ENCODE results near the gene SSR3. TPM values are rescaled to one million over a fixed set of nuclear protein-coding genes. Genes with fewer than 3 reads are reported as not detected.
"Not testable (repeated sequence)": the region's sequence is repeated elsewhere in the genome, so short reads cannot be mapped to it uniquely, and the experiment has no call there.

SSR3 gene
- total RNA-seq, 2 experiments from 2014 or later = 133 to 147 TPM

DNA sequence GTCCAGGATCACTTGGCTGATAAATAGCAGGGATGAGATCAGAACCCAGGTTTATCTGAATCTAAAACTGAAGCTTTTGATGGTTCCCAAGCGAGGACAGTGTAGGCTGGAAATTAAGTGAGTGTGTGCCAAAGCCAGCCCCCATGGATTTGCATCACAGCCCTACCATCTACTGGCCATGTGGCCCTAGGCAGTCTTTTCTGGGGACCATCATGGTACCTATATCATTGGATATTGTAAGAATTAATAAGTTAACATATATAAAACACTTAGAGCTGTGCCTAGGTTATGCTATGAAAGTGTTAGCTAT, 32.8 kb upstream of the SSR3 start:
- Mint-ChIP-seq H3K36me3 (ENCODE audit: low read depth) (peaks cover 2% of the 10 kb centered on the region), H3K27me3 (ENCODE audit: low read depth) (peaks cover 13% of the 10 kb centered on the region), H3K9me3 (ENCODE audit: insufficient read depth) (no peaks in the 10 kb centered on the region), H3K27ac (no peak overlapping the region), H3K4me3 (no peak overlapping the region), H3K4me1 (ENCODE audit: low read depth) (peaks cover 6% of the 10 kb centered on the region)
- ATAC-seq (no peak), DNase-seq (no peak)
- ChIA-PET POLR2A (no interaction called here), CTCF (no interaction called here)

DNA sequence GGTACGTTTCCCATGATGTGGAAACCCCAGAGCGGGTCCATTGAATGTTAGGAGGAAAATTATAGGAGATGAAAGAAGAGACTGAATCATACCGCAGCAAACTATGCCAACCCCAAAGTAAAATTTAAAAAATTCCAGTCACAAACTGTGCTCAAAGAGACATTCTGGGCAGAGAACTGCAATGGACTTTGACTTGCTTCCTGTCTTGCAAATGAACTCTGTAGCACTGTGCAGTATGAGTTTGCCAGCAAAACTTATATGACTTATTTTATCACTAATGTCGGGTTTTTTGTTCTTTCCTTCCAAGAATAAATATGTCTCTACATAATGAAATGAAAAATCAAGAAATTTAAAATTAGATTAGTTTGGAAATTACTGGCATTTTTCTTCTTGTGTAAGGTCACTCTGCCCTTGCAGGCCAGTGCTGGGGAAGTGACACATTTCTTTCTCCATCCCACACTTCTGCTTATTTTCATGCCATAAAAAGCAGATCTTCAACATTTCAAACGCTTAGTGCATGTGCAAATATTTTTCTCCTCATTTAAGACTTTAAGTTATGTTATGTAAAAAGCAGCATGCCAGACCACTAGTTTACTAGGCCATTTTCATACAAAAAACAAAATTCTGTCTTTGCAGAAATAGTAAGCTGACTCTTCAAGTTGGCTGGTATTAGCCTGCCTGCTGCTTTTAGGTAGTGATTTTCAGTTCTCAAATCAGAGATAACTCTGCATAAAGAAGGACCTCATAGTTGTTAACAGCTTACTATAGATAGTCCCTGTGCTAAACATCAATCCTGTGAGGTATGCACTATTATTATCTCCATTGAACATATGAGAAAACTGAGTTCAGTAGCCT, 32.2 kb upstream of the SSR3 start:
- CTCF ChIA-PET = no interaction called here
- Mint-ChIP-seq H3K27ac (no peak overlapping the region), H3K36me3 (ENCODE audit: low read depth) (peaks cover 2% of the 10 kb centered on the region), H3K9me3 (ENCODE audit: insufficient read depth) (no peaks in the 10 kb centered on the region), H3K4me3 (no peak overlapping the region), H3K27me3 (ENCODE audit: low read depth) (peaks cover 13% of the 10 kb centered on the region), H3K4me1 (ENCODE audit: low read depth) (peaks cover 9% of the 10 kb centered on the region)
- DNase-seq = no peak
- ATAC-seq = no peak
- POLR2A ChIA-PET = no interaction called here

DNA sequence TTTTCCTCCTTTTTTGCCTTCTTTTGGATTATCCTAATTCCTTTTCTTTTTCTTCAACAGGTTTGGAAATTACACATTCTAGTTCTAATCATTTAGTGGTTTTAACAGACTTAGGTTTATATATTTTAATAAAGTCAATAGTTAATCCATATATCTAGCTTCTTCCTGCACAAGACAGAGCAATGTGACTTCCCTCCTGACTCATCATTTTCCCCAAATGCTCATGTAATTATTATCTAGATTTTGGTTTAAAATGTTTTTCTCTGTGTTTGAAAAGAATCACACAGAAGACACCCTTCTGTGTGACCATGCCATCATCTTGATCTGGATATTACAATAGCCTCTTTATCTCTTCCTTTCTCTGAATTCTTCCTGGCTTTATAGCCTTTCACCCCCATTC, 28.6 kb upstream of the SSR3 start:
- H3K36me3 Mint-ChIP-seq (ENCODE audit: low read depth) = no peaks in the 10 kb centered on the region
- H3K4me1 Mint-ChIP-seq (ENCODE audit: low read depth) = peaks cover 9% of the 10 kb centered on the region

DNA sequence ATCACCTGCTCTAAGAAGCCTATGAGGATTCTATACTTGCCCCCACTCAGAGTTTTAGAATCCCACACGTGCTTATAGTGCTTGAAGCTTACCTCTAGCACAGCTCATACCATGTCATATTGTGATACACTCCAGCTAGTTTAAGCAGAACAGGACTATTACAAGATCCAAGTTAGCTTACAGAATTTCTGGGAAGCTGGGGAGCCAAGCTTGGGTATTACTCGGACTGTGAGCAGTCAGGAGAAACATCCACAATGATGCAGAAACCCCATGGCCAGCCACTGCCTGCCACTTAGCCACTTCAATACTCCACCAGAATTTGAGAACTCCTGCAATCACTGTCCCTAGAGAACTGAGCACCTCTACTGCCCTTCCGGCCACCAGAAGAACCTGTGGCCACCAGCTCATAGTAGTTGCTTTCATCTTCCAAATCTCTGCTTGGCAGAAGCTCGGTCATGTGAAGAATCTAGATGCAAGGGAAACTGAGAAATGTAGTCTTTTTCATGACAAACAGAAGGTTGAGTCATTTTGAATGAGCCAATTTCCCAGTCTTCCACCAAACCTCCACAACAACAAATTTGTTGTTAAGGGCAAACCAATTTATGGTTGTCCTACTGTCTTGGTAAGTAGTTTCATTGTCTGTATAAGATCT, 27.7 kb upstream of the SSR3 start:
- Mint-ChIP-seq H3K27me3 (ENCODE audit: low read depth) (peaks cover 5% of the 10 kb centered on the region), H3K9me3 (ENCODE audit: insufficient read depth) (no peaks in the 10 kb centered on the region), H3K27ac (no peak overlapping the region), H3K4me1 (ENCODE audit: low read depth) (peaks cover 9% of the 10 kb centered on the region), H3K36me3 (ENCODE audit: low read depth) (no peaks in the 10 kb centered on the region), H3K4me3 (no peak overlapping the region)
- ChIA-PET CTCF (interaction anchor here (1.7 kb wide), 1 partner anchor 17 kb away, joined by 4 read pairs; no protein-coding TSS in a partner anchor), POLR2A (no interaction called here)
- ATAC-seq = no peak
- DNase-seq = no peak

More for the DNA sequence above, 28.6 kb upstream of the SSR3 start:
- DNase-seq (no peak), ATAC-seq (no peak)
- CTCF ChIA-PET = interaction anchor here (1.7 kb wide), 1 partner anchor 18 kb away, joined by 4 read pairs; no protein-coding TSS in a partner anchor
- Mint-ChIP-seq H3K4me3 (no peak overlapping the region), H3K27ac (no peak overlapping the region), H3K9me3 (ENCODE audit: insufficient read depth) (no peaks in the 10 kb centered on the region), H3K27me3 (ENCODE audit: low read depth) (peaks cover 5% of the 10 kb centered on the region)
- POLR2A ChIA-PET = interaction anchor here (0.6 kb wide), 1 partner anchor 532 kb away, joined by 3 read pairs; no protein-coding TSS in a partner anchor

DNA sequence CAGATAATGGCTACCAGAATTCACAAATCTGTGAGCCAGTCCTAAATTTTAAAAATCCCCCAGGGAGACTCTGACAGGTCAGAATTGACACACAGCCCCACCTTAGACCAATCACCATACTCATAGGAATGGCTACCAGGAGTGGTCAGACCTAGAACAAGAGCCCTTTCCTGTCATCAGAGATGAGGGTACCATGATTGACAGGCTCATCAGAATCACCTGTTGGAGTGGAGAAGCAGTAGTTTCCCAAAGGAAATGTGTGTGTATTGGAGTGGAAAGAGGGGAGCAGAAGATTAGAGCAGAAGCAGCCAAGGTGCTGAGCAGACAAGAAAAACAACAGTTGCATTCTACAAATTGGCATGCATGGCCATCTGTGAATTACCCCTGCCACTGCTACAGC, 27.0 kb upstream of the SSR3 start:
- Mint-ChIP-seq H3K4me1 (ENCODE audit: low read depth) (peaks cover 9% of the 10 kb centered on the region), H3K9me3 (ENCODE audit: insufficient read depth) (no peaks in the 10 kb centered on the region), H3K27ac (no peak overlapping the region), H3K36me3 (ENCODE audit: low read depth) (no peaks in the 10 kb centered on the region), H3K4me3 (no peak overlapping the region), H3K27me3 (ENCODE audit: low read depth) (peaks cover 8% of the 10 kb centered on the region)
- CTCF ChIA-PET = interaction anchor here (1.7 kb wide), 1 partner anchor 16 kb away, joined by 4 read pairs; no protein-coding TSS in a partner anchor
- no peak for ATAC-seq
- POLR2A ChIA-PET = no interaction called here
- no peak for DNase-seq

DNA sequence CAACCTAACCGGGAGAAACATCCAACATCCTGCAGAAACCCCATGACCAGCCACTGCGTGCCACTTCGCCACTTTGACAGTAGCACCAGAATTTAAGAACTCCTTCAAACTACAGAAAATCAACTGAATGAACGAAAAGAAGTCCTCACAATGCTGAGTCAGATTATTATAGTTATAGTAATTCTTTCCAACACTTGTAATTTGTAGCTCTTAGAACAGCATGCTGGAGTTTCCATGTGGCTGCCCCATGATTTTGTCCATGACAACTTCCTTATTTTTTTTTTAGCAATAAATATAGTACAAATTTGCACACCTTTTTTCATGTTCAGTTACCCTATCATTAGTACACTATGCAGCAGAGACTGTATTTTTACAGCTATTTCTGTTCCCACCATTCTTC, 26.1 kb upstream of the SSR3 start:
- CTCF ChIA-PET = interaction anchor here (0.6 kb wide), 1 partner anchor 131 kb away, joined by 3 read pairs; no protein-coding TSS in a partner anchor
- DNase-seq (no peak), ATAC-seq (no peak)
- H3K27me3 Mint-ChIP-seq (ENCODE audit: low read depth) = peaks cover 13% of the 10 kb centered on the region
- H3K9me3 Mint-ChIP-seq (ENCODE audit: insufficient read depth) = no peaks in the 10 kb centered on the region
- H3K4me1 Mint-ChIP-seq (ENCODE audit: low read depth) = peaks cover 9% of the 10 kb centered on the region
- H3K4me3 Mint-ChIP-seq = no peak overlapping the region
- POLR2A ChIA-PET = interaction anchor here (0.6 kb wide), 1 partner anchor 425 kb away, joined by 3 read pairs; no protein-coding TSS in a partner anchor
- H3K36me3 Mint-ChIP-seq (ENCODE audit: low read depth) = no peaks in the 10 kb centered on the region
- no peak overlapping the region for H3K27ac Mint-ChIP-seq

DNA sequence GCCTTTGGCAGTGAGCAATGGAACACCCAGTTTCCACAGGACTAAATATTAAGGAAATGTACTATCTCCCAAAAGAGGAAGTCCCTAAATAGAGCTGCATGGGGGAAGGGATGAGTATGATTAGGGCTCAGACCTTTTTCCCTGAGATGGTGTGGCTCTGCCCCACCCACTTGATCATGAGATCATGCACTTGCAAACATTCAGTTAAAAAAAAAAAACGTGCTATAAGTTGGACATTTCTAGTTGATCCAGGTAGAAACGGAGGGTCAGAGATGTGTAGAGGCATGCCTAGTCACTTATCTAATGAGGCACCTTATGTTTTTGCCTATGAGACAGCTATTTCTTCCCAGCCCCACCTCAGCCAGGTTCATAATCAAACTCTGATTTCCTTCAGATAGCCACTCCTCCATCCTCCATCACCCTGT, 24.5 kb upstream of the SSR3 start:
- Mint-ChIP-seq H3K4me3 (no peak overlapping the region), H3K4me1 (ENCODE audit: low read depth) (peaks cover 9% of the 10 kb centered on the region), H3K27ac (no peak overlapping the region), H3K9me3 (ENCODE audit: insufficient read depth) (no peaks in the 10 kb centered on the region), H3K36me3 (ENCODE audit: low read depth) (no peaks in the 10 kb centered on the region), H3K27me3 (ENCODE audit: low read depth) (peaks cover 22% of the 10 kb centered on the region)
- POLR2A ChIA-PET = no interaction called here
- CTCF ChIA-PET = interaction anchor here (1.0 kb wide), 1 partner anchor 99 kb away, joined by 3 read pairs; no protein-coding TSS in a partner anchor
- DNase-seq (no peak), ATAC-seq (no peak)

DNA sequence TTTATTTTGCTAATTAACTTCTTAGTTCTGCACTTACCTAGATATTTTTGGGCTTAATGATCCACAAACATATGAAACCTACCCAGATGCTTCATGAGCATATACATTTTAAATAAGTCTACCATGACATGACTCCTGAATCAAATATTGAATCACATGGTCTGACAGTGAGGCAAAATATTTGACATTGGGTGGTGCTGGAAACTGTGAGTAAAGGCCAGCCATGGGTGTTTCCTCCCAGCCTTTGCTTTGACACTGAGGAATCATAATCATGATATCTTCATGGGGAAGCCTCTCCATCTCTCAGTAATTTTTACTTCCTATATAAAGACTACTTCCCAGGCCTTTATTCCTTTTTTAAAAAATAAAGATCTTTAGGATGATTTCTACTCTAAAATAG, 22.8 kb upstream of the SSR3 start:
- H3K9me3 Mint-ChIP-seq (ENCODE audit: insufficient read depth) = no peaks in the 10 kb centered on the region
- ATAC-seq = no peak
- DNase-seq = no peak
- ChIA-PET CTCF (interaction anchor here (0.7 kb wide), 1 partner anchor 96 kb away, joined by 3 read pairs; no protein-coding TSS in a partner anchor), POLR2A (no interaction called here)
- H3K4me1 Mint-ChIP-seq (ENCODE audit: low read depth) = peaks cover 3% of the 10 kb centered on the region
- no peak overlapping the region for H3K4me3 Mint-ChIP-seq
- no peaks in the 10 kb centered on the region for H3K36me3 Mint-ChIP-seq (ENCODE audit: low read depth)
- peaks cover 30% of the 10 kb centered on the region for H3K27me3 Mint-ChIP-seq (ENCODE audit: low read depth)
- no peak overlapping the region for H3K27ac Mint-ChIP-seq

DNA sequence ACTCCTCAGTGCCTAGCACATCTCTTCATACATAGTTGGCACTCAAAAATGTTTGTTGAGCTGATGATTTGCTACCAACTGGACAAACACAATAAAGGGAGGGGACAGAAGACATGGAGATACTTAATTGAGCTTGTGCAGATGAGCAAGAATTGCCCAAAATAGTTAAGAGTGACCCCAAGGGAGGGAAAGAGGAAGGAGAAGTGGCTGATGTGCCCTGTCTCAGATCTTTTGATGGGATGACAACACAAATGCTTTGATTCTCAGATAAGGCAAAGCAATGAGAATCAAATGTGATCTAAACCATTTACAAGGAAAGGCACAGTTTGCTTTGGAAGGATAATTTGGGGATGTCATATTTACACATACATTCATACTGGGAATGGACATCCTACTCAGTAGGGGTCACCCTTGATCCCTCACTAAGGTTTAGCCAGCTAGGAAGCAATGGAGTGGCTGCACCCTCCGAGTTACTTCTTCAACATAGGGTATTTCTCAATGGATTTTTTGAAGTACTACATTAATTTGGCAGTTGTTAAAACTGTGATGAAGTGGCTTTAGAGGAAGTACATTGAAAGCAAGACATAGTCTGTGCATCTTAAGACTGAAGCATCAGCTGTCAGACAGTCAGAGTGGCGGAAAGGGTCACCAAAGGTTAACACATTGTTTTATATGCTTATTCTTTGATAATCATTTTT, 21.9 kb upstream of the SSR3 start:
- Mint-ChIP-seq H3K27ac (no peak overlapping the region), H3K9me3 (ENCODE audit: insufficient read depth) (no peaks in the 10 kb centered on the region), H3K36me3 (ENCODE audit: low read depth) (no peaks in the 10 kb centered on the region), H3K27me3 (ENCODE audit: low read depth) (peaks cover 35% of the 10 kb centered on the region), H3K4me3 (no peak overlapping the region), H3K4me1 (ENCODE audit: low read depth) (no peaks in the 10 kb centered on the region)
- DNase-seq (no peak), ATAC-seq (no peak)
- CTCF ChIA-PET = interaction anchor here (0.7 kb wide), 1 partner anchor 97 kb away, joined by 3 read pairs; no protein-coding TSS in a partner anchor
- POLR2A ChIA-PET = no interaction called here

DNA sequence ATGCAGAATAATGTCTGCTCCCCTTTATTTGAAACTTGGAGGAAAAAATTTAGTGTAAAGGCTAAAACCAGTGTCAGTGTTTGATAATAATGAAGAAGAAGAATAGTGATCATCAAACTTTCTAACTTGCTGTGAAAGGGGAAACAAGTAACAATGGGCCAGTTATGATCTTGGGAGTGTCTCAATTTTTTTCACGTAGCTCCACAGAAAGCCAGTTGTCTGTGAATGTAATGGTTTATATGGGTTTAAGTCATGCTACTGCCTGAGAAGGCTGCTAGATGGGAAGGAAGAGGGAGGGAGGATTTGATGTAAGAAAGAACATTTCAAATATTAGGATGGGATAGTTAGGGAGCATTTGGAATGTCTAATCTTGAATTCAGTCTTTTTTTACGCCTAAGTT, 21.1 kb upstream of the SSR3 start:
- peaks cover 38% of the 10 kb centered on the region for H3K27me3 Mint-ChIP-seq (ENCODE audit: low read depth)
- no peaks in the 10 kb centered on the region for H3K4me1 Mint-ChIP-seq (ENCODE audit: low read depth)
- ATAC-seq (no peak), DNase-seq (no peak)
- POLR2A ChIA-PET = no interaction called here
- H3K4me3 Mint-ChIP-seq = no peak overlapping the region
- H3K9me3 Mint-ChIP-seq (ENCODE audit: insufficient read depth) = no peaks in the 10 kb centered on the region
- CTCF ChIA-PET = no interaction called here
- H3K27ac Mint-ChIP-seq = no peak overlapping the region
- H3K36me3 Mint-ChIP-seq (ENCODE audit: low read depth) = no peaks in the 10 kb centered on the region

DNA sequence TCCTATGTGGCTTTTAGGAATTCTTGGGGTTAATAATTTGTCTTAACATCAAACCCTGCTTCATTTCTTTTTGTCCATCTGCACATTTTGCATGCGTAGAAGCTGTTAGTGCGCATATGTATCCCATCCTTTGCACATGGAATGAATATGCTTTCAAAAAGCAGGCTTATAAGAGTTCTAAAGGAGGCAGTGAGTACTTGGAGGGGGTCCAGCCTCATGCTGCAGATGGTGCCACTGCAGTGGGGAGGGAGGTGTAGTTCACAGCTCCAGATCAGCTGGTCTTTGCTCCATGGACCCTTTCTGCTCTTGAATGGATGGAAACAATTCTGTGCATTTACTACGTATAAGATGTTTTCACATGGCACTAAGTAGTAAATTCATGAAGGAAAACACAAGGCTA, 20.7 kb upstream of the SSR3 start:
- ChIA-PET CTCF (interaction anchor here (0.9 kb wide), 1 partner anchor 21 kb away, joined by 4 read pairs; no protein-coding TSS in a partner anchor), POLR2A (no interaction called here)
- Mint-ChIP-seq H3K36me3 (ENCODE audit: low read depth) (no peaks in the 10 kb centered on the region), H3K9me3 (ENCODE audit: insufficient read depth) (no peaks in the 10 kb centered on the region), H3K4me3 (no peak overlapping the region), H3K27ac (no peak overlapping the region), H3K27me3 (ENCODE audit: low read depth) (peaks cover 40% of the 10 kb centered on the region), H3K4me1 (ENCODE audit: low read depth) (no peaks in the 10 kb centered on the region)
- DNase-seq (no peak), ATAC-seq (no peak)

DNA sequence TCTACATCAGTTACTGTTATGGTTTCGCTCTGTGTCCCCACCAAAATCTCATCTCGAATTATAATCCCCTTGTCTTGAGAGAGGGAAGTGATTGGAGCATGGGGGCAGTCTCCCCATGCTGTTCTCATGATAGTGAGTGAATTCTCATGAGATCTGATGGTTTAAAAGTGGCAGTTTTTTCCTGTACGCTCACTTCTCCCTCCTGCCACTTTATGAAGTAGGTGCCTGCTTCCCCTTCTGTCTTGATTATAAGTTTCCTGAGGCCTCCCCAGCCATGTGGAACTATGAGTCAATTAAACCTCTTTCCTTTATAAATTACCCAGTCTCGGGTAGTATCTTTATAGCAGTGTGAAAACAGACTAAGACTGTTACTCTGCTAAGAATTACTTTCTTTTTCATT, 15.0 kb upstream of the SSR3 start:
- H3K4me3 Mint-ChIP-seq; ATAC-seq; DNase-seq; H3K4me1 Mint-ChIP-seq (ENCODE audit: low read depth); POLR2A ChIA-PET; H3K9me3 Mint-ChIP-seq (ENCODE audit: insufficient read depth); H3K36me3 Mint-ChIP-seq (ENCODE audit: low read depth); H3K27ac Mint-ChIP-seq: not testable (repeated sequence)
- peaks cover 26% of the 10 kb centered on the region for H3K27me3 Mint-ChIP-seq (ENCODE audit: low read depth)
- CTCF ChIA-PET = interaction anchor here (0.6 to 0.9 kb wide), 2 partner anchors 511 to 877 kb away, joined by 3 read pairs; no protein-coding TSS in a partner anchor

Measured in activated CD8-positive, alpha-beta T cell treated with anti-CD3 and anti-CD28 coated beads, Interleukin-2, amount 10 ng/mL, durations not matched to agents 7 days and 5 days (primary cell).